Small intestine (tissue), 7 donors: ENCODE measurements around the gene SLC2A5. TPM values are rescaled to one million over a fixed set of nuclear protein-coding genes. Genes with fewer than 3 reads are reported as not detected.
"Not testable (repeated sequence)": the region's sequence is repeated elsewhere in the genome, so short reads cannot be mapped to it uniquely, and the experiment has no call there.

Experiments
- DNase-seq, 2 donors: peaks; one replicate each; pipeline versions ENCODE4 v3.0.0 to v3.0.0-alpha.2; 2013
- FAIRE-seq: peaks from 2 replicates; lab custom pipeline; 2012; peaks lifted over from hg19 to GRCh38; lab: Jason Lieb, UNC
- H3K27ac ChIP-seq, 3 donors: one replicate each; pipeline ENCODE4 v1.5.1; 2013; ENCODE audit warnings: low read length in 2 of 3, mild to moderate bottlenecking in 2 of 3, control low read depth in 1 of 3, inconsistent platforms in 1 of 3, low read depth in 1 of 3, moderate library complexity in 1 of 3
- H3K27me3 ChIP-seq, 3 donors: one replicate each; pipeline ENCODE4 v1.6.1; 2013; ENCODE audit warnings: low read length in 3 of 3, inconsistent platforms in 1 of 3; ENCODE audit not compliant: control insufficient read depth in 3 of 3, insufficient read depth in 3 of 3
- H3K36me3 ChIP-seq, 3 donors: one replicate each; pipeline ENCODE4 v1.6.1; 2013; ENCODE audit warnings: low read length in 3 of 3, inconsistent platforms in 1 of 3, low read depth in 1 of 3, mild to moderate bottlenecking in 1 of 3, moderate library complexity in 1 of 3; ENCODE audit not compliant: control insufficient read depth in 3 of 3, insufficient read depth in 2 of 3
- H3K4me1 ChIP-seq, 3 donors: one replicate each; pipeline ENCODE4 v1.6.1; 2013; ENCODE audit warnings: low read length in 2 of 3, inconsistent platforms in 1 of 3, low read depth in 1 of 3, mild to moderate bottlenecking in 1 of 3, moderate library complexity in 1 of 3; ENCODE audit not compliant: control insufficient read depth in 3 of 3, insufficient read depth in 2 of 3
- H3K4me3 ChIP-seq, 3 donors: one replicate each; pipeline ENCODE4 v1.5.1; 2013; ENCODE audit warnings: low read length in 3 of 3, control low read depth in 1 of 3, inconsistent platforms in 1 of 3, low read depth in 1 of 3, mild to moderate bottlenecking in 1 of 3, moderate library complexity in 1 of 3
- H3K9me3 ChIP-seq, 2 donors: one replicate each; pipeline ENCODE4 v1.6.1; 2013; ENCODE audit warnings: low read depth in 1 of 2, low read length in 1 of 2; ENCODE audit not compliant: control insufficient read depth in 2 of 2, insufficient read depth in 1 of 2
- WGBS, 3 donors: extraction: QIAGEN DNeasy Blood & Tissue Kit; methylation state at CpG; one replicate each; pipeline ENCODE4 v1.1.7; 2013; 5-methylcytosine and 5-hydroxymethylcytosine counted together
- polyA plus RNA-seq, 4 donors: library from polyadenylated mRNA; stranded (reverse) in 3 of 4; unstranded in 1 of 4; fragments of 200-250 nt in 3 of 4; fragments of 120-200 nt in 1 of 4; gene quantifications; one replicate each; pipeline versions ENCODE4 v1.2.1 to v1.2.3, GENCODE V29; 2013
- donor health status: healthy with polysubstance abuse.
- donor health status: control.
- donor health status: control.
- donor health status: Bipolar disorder and iron deficiency.
- donor health status: healthy.

The SLC2A5 gene
- polyA plus RNA-seq, 4 donors: 42.5 to 234 (median 116) TPM

GRCh38 chr1:9001534-9002214 is 67.8 kb downstream of the SLC2A5 start:
- peak in 1 of 2 donors; percentile 58 for DNase-seq
- not testable (repeated sequence) for FAIRE-seq
- peak overlapping the region in 1 of 3 donors; percentile 86 for H3K27ac ChIP-seq

GRCh38 chr1:8993962-8994675 is 75.3 kb downstream of the SLC2A5 start:
- not testable (repeated sequence) for FAIRE-seq, H3K27me3 ChIP-seq, H3K4me3 ChIP-seq, H3K9me3 ChIP-seq, H3K36me3 ChIP-seq
- 19 to 53% (median 43%) methylated on average over 10 to 12 of the region's 13 CpGs for WGBS, 3 donors
- peak overlapping the region in 2 of 3 donors; percentile 49 to 83 for H3K27ac ChIP-seq
- peaks cover 0 to 17% (median 0%) of the 10 kb centered on the region in 3 donors for H3K4me1 ChIP-seq
- DNase-seq: peak; percentile 76 to 85

More at GRCh38 chr1:9001534-9002214, 67.8 kb downstream of the SLC2A5 start:
- not testable (repeated sequence) for H3K4me3 ChIP-seq, H3K27me3 ChIP-seq, H3K9me3 ChIP-seq
- WGBS, 3 donors: 79 to 83% (median 80%) methylated on average over 12 to 13 of the region's 13 CpGs
- H3K36me3 ChIP-seq: peaks cover 0 to 28% (median 2%) of the 10 kb centered on the region in 3 donors
- H3K4me1 ChIP-seq: peaks cover 0 to 26% (median 0%) of the 10 kb centered on the region in 3 donors

- 91 to 94% (median 93%) methylated on average over 8 of the region's 8 CpGs for WGBS, 3 donors
- Histone ChIP-seq H3K4me3 (no peak overlapping the region), H3K4me1 (peaks cover 0 to 17% (median 0%) of the 10 kb centered on the region in 3 donors), H3K27me3 (no peaks in the 10 kb centered on the region), H3K36me3 (peaks cover 0 to 6% (median 0%) of the 10 kb centered on the region in 3 donors), H3K9me3 (peaks cover 0 to 8% of the 10 kb centered on the region in 2 donors), H3K27ac (peak overlapping the region in 2 of 3 donors; percentile 49 to 82)
- FAIRE-seq (no peak), DNase-seq (no peak)
These were observed 76.3 kb downstream of the SLC2A5 start for GRCh38 chr1:8992936-8993687.

GRCh38 chr1:8989821-8990220 is 79.6 kb downstream of the SLC2A5 start:
- no peak overlapping the region for H3K27ac ChIP-seq
- FAIRE-seq (no peak), DNase-seq (no peak)
- peaks cover 0 to 4% (median 0%) of the 10 kb centered on the region in 3 donors for H3K36me3 ChIP-seq
- H3K4me1 ChIP-seq: peaks cover 0 to 15% (median 0%) of the 10 kb centered on the region in 3 donors
- no peak overlapping the region for H3K4me3 ChIP-seq
- no peaks in the 10 kb centered on the region for H3K27me3 ChIP-seq
- 75 to 81% (median 80%) methylated on average over 4 of the region's 4 CpGs for WGBS, 3 donors
- H3K9me3 ChIP-seq: peaks cover 0 to 8% of the 10 kb centered on the region in 2 donors

- H3K27me3 ChIP-seq: no peaks in the 10 kb centered on the region
- H3K4me1 ChIP-seq: peaks cover 0 to 10% (median 0%) of the 10 kb centered on the region in 3 donors
- no peak overlapping the region for H3K4me3 ChIP-seq
- FAIRE-seq (no peak), DNase-seq (no peak)
- H3K9me3 ChIP-seq: peaks cover 0 to 8% of the 10 kb centered on the region in 2 donors
- peaks cover 0 to 4% (median 0%) of the 10 kb centered on the region in 3 donors for H3K36me3 ChIP-seq
- 91 to 93% (median 92%) methylated on average over 11 of the region's 11 CpGs for WGBS, 3 donors
- no peak overlapping the region for H3K27ac ChIP-seq
These were observed 80.4 kb downstream of the SLC2A5 start for GRCh38 chr1:8989061-8989460.

GRCh38 chr1:8988618-8988967 is 80.8 kb downstream of the SLC2A5 start:
- DNase-seq: no peak
- peaks cover 0 to 4% (median 0%) of the 10 kb centered on the region in 3 donors for H3K36me3 ChIP-seq
- peaks cover 0 to 6% (median 0%) of the 10 kb centered on the region in 3 donors for H3K4me1 ChIP-seq
- no peak overlapping the region for H3K4me3 ChIP-seq
- H3K27ac ChIP-seq: no peak overlapping the region
- H3K9me3 ChIP-seq: peaks cover 0 to 8% of the 10 kb centered on the region in 2 donors
- WGBS, 3 donors: 82 to 85% (median 85%) methylated on average over 13 of the region's 13 CpGs
- no peak for FAIRE-seq
- H3K27me3 ChIP-seq: no peaks in the 10 kb centered on the region

GRCh38 chr1:8987881-8988617 is 81.4 kb downstream of the SLC2A5 start:
- FAIRE-seq (no peak), DNase-seq (peak; percentile 45 to 50)
- no peaks in the 10 kb centered on the region for H3K27me3 ChIP-seq
- WGBS, 3 donors: 26 to 32% (median 30%) methylated on average over 9 of the region's 9 CpGs
- no peak overlapping the region for H3K27ac ChIP-seq
- peaks cover 0 to 4% (median 0%) of the 10 kb centered on the region in 3 donors for H3K36me3 ChIP-seq
- H3K4me1 ChIP-seq: peaks cover 0 to under 1% (median 0%) of the 10 kb centered on the region in 3 donors
- no peak overlapping the region for H3K4me3 ChIP-seq
- H3K9me3 ChIP-seq: peaks cover 0 to 5% of the 10 kb centered on the region in 2 donors
